Glutamatergic neuron (in vitro differentiated cells): Measurements from ENCODE around the gene GPER1. TPM values are rescaled to one million over a fixed set of nuclear protein-coding genes. Genes with fewer than 3 reads are reported as not detected.

ENCODE experiments used
- DNase-seq: peaks from one replicate; pipeline ENCODE4 v3.0.0; 2022
- H3K27ac Mint-ChIP-seq: one replicate; pipeline ENCODE4 v1.8.0; 2020; ENCODE audit warnings: mild to moderate bottlenecking, mixed read lengths, inconsistent platforms; ENCODE audit not compliant: unreplicated experiment
- H3K27me3 Mint-ChIP-seq: one replicate; pipeline ENCODE4 v1.8.0; 2020; ENCODE audit warnings: mild to moderate bottlenecking, moderate library complexity, mixed read lengths, inconsistent platforms; ENCODE audit not compliant: unreplicated experiment
- H3K36me3 Mint-ChIP-seq: one replicate; pipeline ENCODE4 v1.8.0; 2020; ENCODE audit warnings: mild to moderate bottlenecking, mixed read lengths, inconsistent platforms; ENCODE audit not compliant: unreplicated experiment
- H3K4me1 Mint-ChIP-seq: one replicate; pipeline ENCODE4 v1.8.0; 2020; ENCODE audit warnings: mild to moderate bottlenecking, low read depth, mixed read lengths, inconsistent platforms; ENCODE audit not compliant: unreplicated experiment
- H3K4me3 Mint-ChIP-seq: one replicate; pipeline ENCODE4 v1.8.0; 2020; ENCODE audit warnings: mild to moderate bottlenecking, mixed read lengths, inconsistent platforms; ENCODE audit not compliant: unreplicated experiment
- H3K9me3 Mint-ChIP-seq: one replicate; pipeline ENCODE4 v1.8.0; 2020; ENCODE audit warnings: mild to moderate bottlenecking, moderate library complexity, mixed read lengths, inconsistent platforms; ENCODE audit not compliant: unreplicated experiment
- CTCF ChIP-seq: fragments of 200-600 bp; sonication (generic); IDR thresholded peaks from one replicate; pipeline ENCODE4 v1.5.0; 2021; ENCODE audit not compliant: partially characterized antibody, unreplicated experiment
- total RNA-seq: library from RNA; stranded (reverse); fragmentation: NEBNext Ultra II Directional; extraction: Animal tissue kit (Norgen Biotek cat#: 25700); gene quantifications from one replicate; pipeline ENCODE4 v1.2.1, GENCODE V29; 2021; ENCODE audit not compliant: unreplicated experiment

Gene GPER1
- total RNA-seq, 1 donor from 2014 or later: 0.59 TPM

GRCh38 chr7:1074593-1075431 is 13.1 kb upstream of the GPER1 start:
- no peak overlapping the region for H3K4me3 Mint-ChIP-seq

GRCh38 chr7:1076184-1077072 is 11.5 kb upstream of the GPER1 start:
- peaks cover 19% of the 10 kb centered on the region for H3K4me1 Mint-ChIP-seq
- H3K27ac Mint-ChIP-seq: no peak overlapping the region
- no peaks in the 10 kb centered on the region for H3K9me3 Mint-ChIP-seq
- no peak overlapping the region for H3K4me3 Mint-ChIP-seq
- peaks cover 7% of the 10 kb centered on the region for H3K27me3 Mint-ChIP-seq
- DNase-seq: no peak
- TF ChIP-seq CTCF: no peak
- no peaks in the 10 kb centered on the region for H3K36me3 Mint-ChIP-seq

More at GRCh38 chr7:1074593-1075431, 13.1 kb upstream of the GPER1 start:
- Mint-ChIP-seq H3K27ac (peak overlapping the region; percentile 17), H3K4me1 (peaks cover 11% of the 10 kb centered on the region), H3K9me3 (peaks cover 6% of the 10 kb centered on the region), H3K27me3 (peaks cover 10% of the 10 kb centered on the region), H3K36me3 (no peaks in the 10 kb centered on the region)
- no peak for DNase-seq
- TF ChIP-seq CTCF: no peak

- no peak overlapping the region for H3K27ac Mint-ChIP-seq
- TF ChIP-seq CTCF: no peak
- H3K27me3 Mint-ChIP-seq: peaks cover 9% of the 10 kb centered on the region
- no peak for DNase-seq
- H3K4me3 Mint-ChIP-seq: no peak overlapping the region
- H3K9me3 Mint-ChIP-seq: no peaks in the 10 kb centered on the region
- H3K36me3 Mint-ChIP-seq: no peaks in the 10 kb centered on the region
- peaks cover 24% of the 10 kb centered on the region for H3K4me1 Mint-ChIP-seq
These were observed 9.4 kb upstream of the GPER1 start for GRCh38 chr7:1078519-1078918.

GRCh38 chr7:1078985-1079384 is 8.9 kb upstream of the GPER1 start:
- Mint-ChIP-seq H3K27ac (no peak overlapping the region), H3K36me3 (no peaks in the 10 kb centered on the region), H3K4me3 (no peak overlapping the region), H3K27me3 (peaks cover 9% of the 10 kb centered on the region), H3K4me1 (peaks cover 24% of the 10 kb centered on the region), H3K9me3 (no peaks in the 10 kb centered on the region)
- no peak for TF ChIP-seq CTCF
- no peak for DNase-seq
